Erythroblast (primary cell): ENCODE measurements around the gene RNF43.

Experiments
- GATA1 ChIP-seq: IDR thresholded peaks from 2 replicates; pipeline ENCODE4 v1.6.1; 2011; ENCODE audit warnings: low read depth, mild to moderate bottlenecking, control low read depth, low read length, moderate library complexity
- POLR2A ChIP-seq: IDR thresholded peaks from 2 replicates; pipeline ENCODE4 v1.6.1; 2011; ENCODE audit warnings: mild to moderate bottlenecking, low read length

- TF ChIP-seq POLR2A (no peak), GATA1 (no peak)
Measured at GRCh38 chr17:58373923-58374322, 43.4 kb downstream of the RNF43 start.
